GM12878 (cell line): Measurements from ENCODE around the gene REEP1.
A peak's percentile ranks its signal among the peaks of the same experiment; 100 is the strongest.

Source experiments
- EP300 ChIP-seq, 2 experiments: fragments of 150-350 bp in 1 of 2; IDR thresholded peaks; 2 replicates each; pipeline ENCODE4 v1.6.1; 2011 to 2012; ENCODE audit warnings: low read depth in 2 of 2, low read length in 2 of 2, borderline replicate concordance in 1 of 2, improper control_type of control experiment in 1 of 2, inconsistent platforms in 1 of 2; ENCODE audit not compliant: control insufficient read depth in 1 of 2
- ESRRA ChIP-seq: IDR thresholded peaks from 2 replicates; pipeline ENCODE4 v1.6.1; 2012; ENCODE audit warnings: mild to moderate bottlenecking, low read length, improper control_type of control experiment
- GABPA ChIP-seq: IDR thresholded peaks from 2 replicates; pipeline ENCODE4 v1.6.1; 2014; ENCODE audit warnings: antibody characterized with exemption, low read depth, mild to moderate bottlenecking, inconsistent platforms
- HCFC1 ChIP-seq: fragments of 150-350 bp; IDR thresholded peaks from 2 replicates; pipeline ENCODE4 v1.6.1; 2014; ENCODE audit warnings: low read length
- MTA3 ChIP-seq: IDR thresholded peaks from 2 replicates; pipeline ENCODE4 v1.6.1; 2012; ENCODE audit warnings: low read length, inconsistent platforms, borderline replicate concordance
- MYC ChIP-seq: IDR thresholded peaks from 2 replicates; pipeline ENCODE4 v1.6.1; 2011; ENCODE audit warnings: mild to moderate bottlenecking, low read length, moderate library complexity, inconsistent platforms; ENCODE audit not compliant: insufficient read depth, insufficient replicate concordance, insufficient read length, severe bottlenecking
- POLR2AphosphoS2 ChIP-seq: IDR thresholded peaks from 2 replicates; pipeline ENCODE4 v1.6.1; 2011; ENCODE audit warnings: low read depth, mild to moderate bottlenecking, low read length, improper control_type of control experiment, moderate library complexity
- TAF1 ChIP-seq: IDR thresholded peaks from 2 replicates; pipeline ENCODE4 v1.6.1; 2011; ENCODE audit warnings: mild to moderate bottlenecking, low read depth, low read length, borderline replicate concordance
- ZZZ3 ChIP-seq: IDR thresholded peaks from 2 replicates; pipeline ENCODE4 v1.6.1; 2011; ENCODE audit warnings: low read depth; ENCODE audit not compliant: control insufficient read depth, insufficient read length
- TF ChIP-seq, protein P1 (sequence below): fragments of 450-650 bp; IDR thresholded peaks from 2 replicates; pipeline ENCODE4 v1.6.1; 2017; ENCODE audit warnings: mild to moderate bottlenecking, moderate library complexity
- TF ChIP-seq, protein P2 (sequence below): IDR thresholded peaks from 2 replicates; pipeline ENCODE4 v1.6.1; 2011; ENCODE audit warnings: mild to moderate bottlenecking, low read depth, low read length, moderate library complexity; ENCODE audit not compliant: insufficient replicate concordance
- TF ChIP-seq, protein P3 (sequence below), 3 experiments: IDR thresholded peaks in 2 of 3; conservative IDR thresholded peaks in 1 of 3; 2 replicates each; pipeline ENCODE4 v1.5.1; 2011; ENCODE audit warnings: low read depth in 3 of 3, low read length in 3 of 3, mild to moderate bottlenecking in 3 of 3, control low read depth in 2 of 3, moderate library complexity in 2 of 3, inconsistent platforms in 1 of 3, mixed read lengths in 1 of 3; ENCODE audit not compliant: control insufficient read depth in 2 of 3, insufficient read depth in 1 of 3; ENCODE audit errors: extremely low read depth in 1 of 3
- TF ChIP-seq, protein P4 (sequence below): fragments of 450-650 bp; IDR thresholded peaks from 2 replicates; pipeline ENCODE4 v1.6.1; 2018; ENCODE audit warnings: borderline replicate concordance, mild to moderate bottlenecking; ENCODE audit not compliant: partially characterized antibody
- TF ChIP-seq, protein P5 (sequence below): IDR thresholded peaks from 2 replicates; pipeline ENCODE4 v1.6.1; 2011; ENCODE audit warnings: low read depth, low read length, improper control_type of control experiment, borderline replicate concordance

DNA sequence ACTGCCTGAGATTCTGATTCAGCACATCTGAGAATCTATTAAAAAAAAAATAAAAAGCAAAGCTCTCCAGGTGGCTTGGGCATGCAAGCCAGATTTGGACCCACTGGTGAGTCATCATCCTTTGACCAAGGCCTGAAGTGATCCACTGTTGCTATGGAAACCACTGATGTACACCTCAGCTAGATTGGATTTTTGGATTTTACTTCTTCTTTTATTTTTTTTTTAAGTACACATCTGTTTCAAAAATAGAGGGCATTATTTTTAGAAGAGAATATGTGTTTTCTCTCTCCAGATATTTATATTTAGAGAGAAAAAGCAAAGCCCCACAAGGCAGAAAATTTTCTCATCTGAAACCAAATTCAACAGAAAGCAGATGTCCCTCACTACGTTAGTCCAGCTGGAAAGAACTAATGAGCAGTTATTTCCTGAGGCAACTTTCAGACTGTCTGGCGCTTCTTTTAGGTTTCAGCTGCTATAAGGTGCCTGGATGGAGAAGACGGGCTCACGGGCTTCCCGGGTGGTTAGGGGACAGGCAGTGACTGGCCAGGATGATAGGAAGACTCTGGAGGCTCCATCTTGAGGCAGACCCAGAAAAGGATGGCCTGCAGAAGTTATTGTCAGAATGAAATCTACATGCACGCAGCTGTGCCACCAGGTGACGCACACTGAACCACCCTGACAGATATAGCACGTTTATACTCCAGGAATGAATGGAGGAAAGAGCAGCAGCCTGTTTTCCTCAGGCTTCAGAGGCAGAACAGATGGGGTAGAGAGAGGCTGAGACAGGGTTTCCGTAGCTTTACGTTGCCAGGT, 87.6 kb downstream of the REEP1 start:
- TF ChIP-seq MTA3 (no peak; the same call in 1 of the 2 replicates), EP300 (IDR thresholded peaks at IDR 0.05; ENCODE audit: borderline replicate concordance in 1 of 2, control insufficient read depth in 1 of 2, low read depth in 2 of 2, low read length in 2 of 2) (peak in 1 of 2 experiments; percentile 74; a peak in 2 of 4 replicates), GABPA (no peak), HCFC1 (no peak), TAF1 (no peak), ZZZ3 (no peak), MYC (no peak), ESRRA (no peak), POLR2AphosphoS2 (no peak)
- TF ChIP-seq, protein P1, sequence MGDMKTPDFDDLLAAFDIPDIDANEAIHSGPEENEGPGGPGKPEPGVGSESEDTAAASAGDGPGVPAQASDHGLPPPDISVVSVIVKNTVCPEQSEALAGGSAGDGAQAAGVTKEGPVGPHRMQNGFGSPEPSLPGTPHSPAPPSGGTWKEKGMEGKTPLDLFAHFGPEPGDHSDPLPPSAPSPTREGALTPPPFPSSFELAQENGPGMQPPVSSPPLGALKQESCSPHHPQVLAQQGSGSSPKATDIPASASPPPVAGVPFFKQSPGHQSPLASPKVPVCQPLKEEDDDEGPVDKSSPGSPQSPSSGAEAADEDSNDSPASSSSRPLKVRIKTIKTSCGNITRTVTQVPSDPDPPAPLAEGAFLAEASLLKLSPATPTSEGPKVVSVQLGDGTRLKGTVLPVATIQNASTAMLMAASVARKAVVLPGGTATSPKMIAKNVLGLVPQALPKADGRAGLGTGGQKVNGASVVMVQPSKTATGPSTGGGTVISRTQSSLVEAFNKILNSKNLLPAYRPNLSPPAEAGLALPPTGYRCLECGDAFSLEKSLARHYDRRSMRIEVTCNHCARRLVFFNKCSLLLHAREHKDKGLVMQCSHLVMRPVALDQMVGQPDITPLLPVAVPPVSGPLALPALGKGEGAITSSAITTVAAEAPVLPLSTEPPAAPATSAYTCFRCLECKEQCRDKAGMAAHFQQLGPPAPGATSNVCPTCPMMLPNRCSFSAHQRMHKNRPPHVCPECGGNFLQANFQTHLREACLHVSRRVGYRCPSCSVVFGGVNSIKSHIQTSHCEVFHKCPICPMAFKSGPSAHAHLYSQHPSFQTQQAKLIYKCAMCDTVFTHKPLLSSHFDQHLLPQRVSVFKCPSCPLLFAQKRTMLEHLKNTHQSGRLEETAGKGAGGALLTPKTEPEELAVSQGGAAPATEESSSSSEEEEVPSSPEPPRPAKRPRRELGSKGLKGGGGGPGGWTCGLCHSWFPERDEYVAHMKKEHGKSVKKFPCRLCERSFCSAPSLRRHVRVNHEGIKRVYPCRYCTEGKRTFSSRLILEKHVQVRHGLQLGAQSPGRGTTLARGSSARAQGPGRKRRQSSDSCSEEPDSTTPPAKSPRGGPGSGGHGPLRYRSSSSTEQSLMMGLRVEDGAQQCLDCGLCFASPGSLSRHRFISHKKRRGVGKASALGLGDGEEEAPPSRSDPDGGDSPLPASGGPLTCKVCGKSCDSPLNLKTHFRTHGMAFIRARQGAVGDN: no peak
- TF ChIP-seq, protein P2, sequence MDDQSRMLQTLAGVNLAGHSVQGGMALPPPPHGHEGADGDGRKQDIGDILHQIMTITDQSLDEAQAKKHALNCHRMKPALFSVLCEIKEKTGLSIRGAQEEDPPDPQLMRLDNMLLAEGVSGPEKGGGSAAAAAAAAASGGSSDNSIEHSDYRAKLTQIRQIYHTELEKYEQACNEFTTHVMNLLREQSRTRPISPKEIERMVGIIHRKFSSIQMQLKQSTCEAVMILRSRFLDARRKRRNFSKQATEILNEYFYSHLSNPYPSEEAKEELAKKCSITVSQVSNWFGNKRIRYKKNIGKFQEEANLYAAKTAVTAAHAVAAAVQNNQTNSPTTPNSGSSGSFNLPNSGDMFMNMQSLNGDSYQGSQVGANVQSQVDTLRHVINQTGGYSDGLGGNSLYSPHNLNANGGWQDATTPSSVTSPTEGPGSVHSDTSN: no peak
- TF ChIP-seq, protein P3, sequence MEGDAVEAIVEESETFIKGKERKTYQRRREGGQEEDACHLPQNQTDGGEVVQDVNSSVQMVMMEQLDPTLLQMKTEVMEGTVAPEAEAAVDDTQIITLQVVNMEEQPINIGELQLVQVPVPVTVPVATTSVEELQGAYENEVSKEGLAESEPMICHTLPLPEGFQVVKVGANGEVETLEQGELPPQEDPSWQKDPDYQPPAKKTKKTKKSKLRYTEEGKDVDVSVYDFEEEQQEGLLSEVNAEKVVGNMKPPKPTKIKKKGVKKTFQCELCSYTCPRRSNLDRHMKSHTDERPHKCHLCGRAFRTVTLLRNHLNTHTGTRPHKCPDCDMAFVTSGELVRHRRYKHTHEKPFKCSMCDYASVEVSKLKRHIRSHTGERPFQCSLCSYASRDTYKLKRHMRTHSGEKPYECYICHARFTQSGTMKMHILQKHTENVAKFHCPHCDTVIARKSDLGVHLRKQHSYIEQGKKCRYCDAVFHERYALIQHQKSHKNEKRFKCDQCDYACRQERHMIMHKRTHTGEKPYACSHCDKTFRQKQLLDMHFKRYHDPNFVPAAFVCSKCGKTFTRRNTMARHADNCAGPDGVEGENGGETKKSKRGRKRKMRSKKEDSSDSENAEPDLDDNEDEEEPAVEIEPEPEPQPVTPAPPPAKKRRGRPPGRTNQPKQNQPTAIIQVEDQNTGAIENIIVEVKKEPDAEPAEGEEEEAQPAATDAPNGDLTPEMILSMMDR (IDR thresholded peaks at IDR 0.05 in 2 of 3, conservative IDR thresholded peaks at IDR 0.05 in 1 of 3; ENCODE audit: control insufficient read depth in 2 of 3, extremely low read depth in 1 of 3, insufficient read depth in 1 of 3, low read depth in 3 of 3, low read length in 3 of 3): peak; percentile 48 to 67 (median 53); a peak in 5 of 6 replicates
- TF ChIP-seq, protein P4, sequence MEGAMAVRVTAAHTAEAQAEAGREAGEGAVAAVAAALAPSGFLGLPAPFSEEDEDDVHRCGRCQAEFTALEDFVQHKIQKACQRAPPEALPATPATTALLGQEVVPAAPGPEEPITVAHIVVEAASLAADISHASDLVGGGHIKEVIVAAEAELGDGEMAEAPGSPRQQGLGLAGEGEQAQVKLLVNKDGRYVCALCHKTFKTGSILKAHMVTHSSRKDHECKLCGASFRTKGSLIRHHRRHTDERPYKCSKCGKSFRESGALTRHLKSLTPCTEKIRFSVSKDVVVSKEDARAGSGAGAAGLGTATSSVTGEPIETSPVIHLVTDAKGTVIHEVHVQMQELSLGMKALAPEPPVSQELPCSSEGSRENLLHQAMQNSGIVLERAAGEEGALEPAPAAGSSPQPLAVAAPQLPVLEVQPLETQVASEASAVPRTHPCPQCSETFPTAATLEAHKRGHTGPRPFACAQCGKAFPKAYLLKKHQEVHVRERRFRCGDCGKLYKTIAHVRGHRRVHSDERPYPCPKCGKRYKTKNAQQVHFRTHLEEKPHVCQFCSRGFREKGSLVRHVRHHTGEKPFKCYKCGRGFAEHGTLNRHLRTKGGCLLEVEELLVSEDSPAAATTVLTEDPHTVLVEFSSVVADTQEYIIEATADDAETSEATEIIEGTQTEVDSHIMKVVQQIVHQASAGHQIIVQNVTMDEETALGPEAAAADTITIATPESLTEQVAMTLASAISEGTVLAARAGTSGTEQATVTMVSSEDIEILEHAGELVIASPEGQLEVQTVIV: no peak
- TF ChIP-seq, protein P5, sequence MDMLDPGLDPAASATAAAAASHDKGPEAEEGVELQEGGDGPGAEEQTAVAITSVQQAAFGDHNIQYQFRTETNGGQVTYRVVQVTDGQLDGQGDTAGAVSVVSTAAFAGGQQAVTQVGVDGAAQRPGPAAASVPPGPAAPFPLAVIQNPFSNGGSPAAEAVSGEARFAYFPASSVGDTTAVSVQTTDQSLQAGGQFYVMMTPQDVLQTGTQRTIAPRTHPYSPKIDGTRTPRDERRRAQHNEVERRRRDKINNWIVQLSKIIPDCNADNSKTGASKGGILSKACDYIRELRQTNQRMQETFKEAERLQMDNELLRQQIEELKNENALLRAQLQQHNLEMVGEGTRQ: no peak
